ENCODE results near the gene PCID2. TPM values are rescaled to one million over a fixed set of nuclear protein-coding genes. Genes with fewer than 3 reads are reported as not detected.

Gene PCID2
- total RNA-seq, 1 experiment from 2014 or later: 64.6 TPM

- no peak for DNase-seq
- Histone ChIP-seq H3K27me3 (peaks cover 6% of the 10 kb centered on the region), H3K4me1 (peaks cover 8% of the 10 kb centered on the region; the same call in 1 of the 2 replicates), H3K36me3 (no peaks in the 10 kb centered on the region), H3K9me3 (replicated peaks) (no peaks in the 10 kb centered on the region), H3K27ac (no peak overlapping the region), H3K4me3 (no peak overlapping the region)
Measured at GRCh38 chr13:113157206-113157928, 51.1 kb downstream of the PCID2 start.

DNA sequence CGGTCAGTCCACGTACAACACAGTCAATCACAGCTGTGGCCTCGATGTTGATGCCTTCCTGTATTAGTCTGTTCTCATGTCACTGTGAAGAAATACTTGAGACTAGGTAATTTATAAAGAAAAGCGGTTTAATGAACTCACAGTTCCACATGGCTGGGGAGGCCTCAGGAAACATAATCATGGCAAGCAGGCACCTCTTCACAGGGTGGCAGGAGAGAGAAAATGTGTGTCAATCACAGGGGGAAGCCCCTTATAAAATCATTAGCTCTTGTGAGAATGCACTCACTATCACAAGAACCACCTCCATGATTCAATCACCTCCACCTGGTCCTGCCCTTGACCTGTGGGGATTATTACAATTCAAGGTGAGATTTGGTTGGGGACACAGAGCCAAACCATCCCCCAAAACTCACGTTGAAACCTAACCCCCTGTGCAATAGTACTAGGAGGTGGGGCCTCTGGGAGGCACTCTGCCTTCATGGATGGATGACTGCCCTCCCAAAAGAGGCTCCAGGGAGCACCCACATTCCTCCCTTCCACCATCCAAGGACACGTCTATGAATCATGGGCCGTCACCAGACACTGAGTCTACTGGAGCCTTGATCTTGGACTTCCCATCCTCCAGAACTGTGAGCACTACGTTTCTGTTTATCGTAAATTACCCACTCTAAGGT, 52.4 kb downstream of the PCID2 start:
- H3K27me3 ChIP-seq: peaks cover 6% of the 10 kb centered on the region
- no peak overlapping the region for H3K4me3 ChIP-seq
- H3K4me1 ChIP-seq: peaks cover 8% of the 10 kb centered on the region; the same call in 1 of the 2 replicates
- no peaks in the 10 kb centered on the region for H3K9me3 ChIP-seq (replicated peaks)
- no peak overlapping the region for H3K27ac ChIP-seq
- no peaks in the 10 kb centered on the region for H3K36me3 ChIP-seq
- DNase-seq: no peak

GRCh38 chr13:113155201-113155600, 53.3 kb downstream of the PCID2 start:
- H3K27me3 ChIP-seq: no peaks in the 10 kb centered on the region; the same call in 1 of the 2 replicates
- no peak overlapping the region for H3K4me3 ChIP-seq
- H3K4me1 ChIP-seq: peaks cover 8% of the 10 kb centered on the region; the same call in 1 of the 2 replicates
- no peak for DNase-seq
- no peaks in the 10 kb centered on the region for H3K36me3 ChIP-seq
- no peak overlapping the region for H3K27ac ChIP-seq
- no peaks in the 10 kb centered on the region for H3K9me3 ChIP-seq (replicated peaks)

DNA sequence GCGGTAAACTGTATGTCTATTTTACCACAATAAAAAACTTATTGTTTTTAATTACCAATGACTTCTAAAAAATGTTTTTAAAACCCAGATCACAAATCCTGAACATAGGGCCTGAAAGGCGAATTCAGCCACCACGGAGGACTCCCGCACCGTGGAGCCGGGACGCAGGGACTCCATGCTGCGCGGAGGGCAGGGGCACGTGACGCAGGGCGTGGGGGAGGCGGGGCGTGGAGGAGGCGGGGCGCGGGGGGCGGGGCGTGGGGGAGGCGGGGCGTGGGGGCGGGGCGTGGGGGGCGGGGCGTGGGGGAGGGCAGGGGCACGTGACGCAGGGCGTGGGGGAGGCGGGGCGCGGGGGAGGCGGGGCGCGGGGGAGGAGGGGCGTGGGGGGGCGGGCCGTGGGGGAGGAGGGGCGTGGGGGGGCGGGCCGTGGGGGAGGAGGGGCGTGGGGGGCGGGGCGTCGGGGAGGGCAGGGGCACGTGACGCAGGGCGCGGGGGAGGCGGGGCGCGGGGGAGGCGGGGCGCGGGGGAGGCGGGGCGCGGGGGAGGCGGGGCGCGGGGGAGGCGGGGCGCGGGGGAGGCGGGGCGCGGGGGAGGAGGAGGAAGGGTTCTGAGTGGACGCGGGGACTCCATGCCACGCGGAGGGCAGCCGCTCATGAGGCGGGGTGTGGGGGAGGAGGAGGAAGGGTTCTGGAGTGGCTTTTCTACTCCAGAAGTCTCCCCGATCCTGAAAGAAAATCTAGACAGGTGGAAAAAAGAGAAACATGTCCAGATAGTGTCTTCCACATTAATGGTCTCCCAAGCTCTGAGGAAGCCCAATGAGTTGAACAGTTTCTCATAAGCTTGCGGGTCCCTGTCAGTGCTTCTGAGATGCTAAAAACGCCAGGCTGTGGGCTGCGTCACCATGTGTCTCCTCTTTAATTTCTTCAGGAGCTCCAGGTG, 54.4 kb downstream of the PCID2 start:
- Histone ChIP-seq H3K36me3 (no peaks in the 10 kb centered on the region), H3K27me3 (no peaks in the 10 kb centered on the region; the same call in 1 of the 2 replicates), H3K9me3 (replicated peaks) (no peaks in the 10 kb centered on the region), H3K27ac (peak overlapping the region; percentile 53), H3K4me3 (peak overlapping the region; percentile 62), H3K4me1 (peaks cover 8% of the 10 kb centered on the region; the same call in 1 of the 2 replicates)
- peak; percentile 73 to 77 for DNase-seq

- Histone ChIP-seq H3K9me3 (replicated peaks) (no peaks in the 10 kb centered on the region), H3K27me3 (no peaks in the 10 kb centered on the region; the same call in 1 of the 2 replicates), H3K4me3 (peak overlapping the region; percentile 62), H3K27ac (peak overlapping the region; percentile 53), H3K36me3 (no peaks in the 10 kb centered on the region), H3K4me1 (peaks cover 8% of the 10 kb centered on the region; the same call in 1 of the 2 replicates)
- DNase-seq: peak; percentile 31 to 43
Measured at GRCh38 chr13:113152984-113153809, 55.3 kb downstream of the PCID2 start.

GRCh38 chr13:113152691-113152983, 55.8 kb downstream of the PCID2 start:
- Histone ChIP-seq H3K27ac (no peak overlapping the region), H3K9me3 (replicated peaks) (no peaks in the 10 kb centered on the region), H3K4me1 (peaks cover 8% of the 10 kb centered on the region; the same call in 1 of the 2 replicates), H3K27me3 (no peaks in the 10 kb centered on the region; the same call in 1 of the 2 replicates), H3K4me3 (peak overlapping the region; percentile 62), H3K36me3 (no peaks in the 10 kb centered on the region)
- no peak for DNase-seq

GRCh38 chr13:113151745-113152690, 56.5 kb downstream of the PCID2 start:
- Histone ChIP-seq H3K27me3 (no peaks in the 10 kb centered on the region; the same call in 1 of the 2 replicates), H3K4me1 (peaks cover 8% of the 10 kb centered on the region; the same call in 1 of the 2 replicates), H3K4me3 (peak overlapping the region; percentile 62; the same call in 1 of the 2 replicates), H3K27ac (no peak overlapping the region), H3K36me3 (no peaks in the 10 kb centered on the region), H3K9me3 (replicated peaks) (no peaks in the 10 kb centered on the region)
- DNase-seq: no peak

GRCh38 chr13:113150550-113151365, 57.7 kb downstream of the PCID2 start:
- peak in 1 of 2 experiments; percentile 17 for DNase-seq
- Histone ChIP-seq H3K27me3 (no peaks in the 10 kb centered on the region; the same call in 1 of the 2 replicates), H3K9me3 (replicated peaks) (no peaks in the 10 kb centered on the region), H3K4me1 (peaks cover 8% of the 10 kb centered on the region; the same call in 1 of the 2 replicates), H3K4me3 (no peak overlapping the region), H3K27ac (no peak overlapping the region), H3K36me3 (no peaks in the 10 kb centered on the region)

DNA sequence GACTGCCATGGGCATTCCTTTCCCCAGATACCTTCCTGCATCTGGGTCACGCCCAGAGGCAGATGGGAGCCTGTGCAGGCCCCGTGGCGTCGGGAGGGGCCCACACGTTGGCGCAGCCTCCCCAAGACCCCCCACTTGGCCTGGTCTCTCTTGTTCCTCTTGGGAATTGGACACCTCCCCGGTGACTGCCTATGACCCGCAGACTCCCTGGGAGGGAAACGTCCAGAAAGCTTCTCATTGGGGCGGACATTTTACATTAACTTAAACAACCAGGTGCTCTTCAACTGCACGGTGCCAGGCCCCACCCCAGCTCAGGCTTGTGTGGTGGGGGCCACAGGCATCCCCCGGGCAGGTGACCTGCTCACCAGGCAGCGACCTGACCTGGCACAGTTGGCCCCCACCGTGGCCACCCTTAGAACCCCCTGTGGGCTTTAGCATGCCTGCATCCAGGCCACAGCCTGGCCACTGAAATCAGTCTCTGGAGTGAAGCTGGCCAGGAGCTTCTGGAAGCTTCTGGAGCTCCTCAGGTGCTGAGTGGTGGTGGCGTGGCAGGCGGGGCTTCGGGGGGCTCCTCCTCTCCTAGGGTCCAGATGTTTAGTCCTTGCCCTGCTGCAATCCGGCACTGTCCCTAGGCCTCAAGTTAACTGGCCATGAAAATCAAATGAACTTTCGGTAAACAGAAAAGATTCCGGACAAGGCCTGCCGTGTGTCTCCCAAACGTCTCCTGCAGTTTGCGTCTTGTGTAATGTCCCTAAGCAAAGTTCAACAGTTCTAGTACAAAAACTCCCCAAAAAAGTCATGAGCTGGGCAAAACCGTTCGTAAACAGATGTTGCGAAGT, 58.5 kb downstream of the PCID2 start:
- DNase-seq: no peak
- Histone ChIP-seq H3K27me3 (no peaks in the 10 kb centered on the region; the same call in 1 of the 2 replicates), H3K9me3 (replicated peaks) (no peaks in the 10 kb centered on the region), H3K4me3 (no peak overlapping the region), H3K4me1 (peaks cover 6% of the 10 kb centered on the region; the same call in 1 of the 2 replicates), H3K27ac (no peak overlapping the region), H3K36me3 (no peaks in the 10 kb centered on the region)

GRCh38 chr13:113148940-113149503, 59.4 kb downstream of the PCID2 start:
- no peaks in the 10 kb centered on the region for H3K27me3 ChIP-seq
- DNase-seq: no peak
- H3K36me3 ChIP-seq: no peaks in the 10 kb centered on the region
- H3K9me3 ChIP-seq (replicated peaks): no peaks in the 10 kb centered on the region
- H3K4me1 ChIP-seq: no peaks in the 10 kb centered on the region
- H3K27ac ChIP-seq: no peak overlapping the region
- no peak overlapping the region for H3K4me3 ChIP-seq

GRCh38 chr13:113148407-113148806, 60.1 kb downstream of the PCID2 start:
- DNase-seq: no peak
- Histone ChIP-seq H3K4me1 (no peaks in the 10 kb centered on the region), H3K36me3 (no peaks in the 10 kb centered on the region), H3K27me3 (no peaks in the 10 kb centered on the region), H3K27ac (no peak overlapping the region), H3K9me3 (replicated peaks) (no peaks in the 10 kb centered on the region), H3K4me3 (no peak overlapping the region)

Data from SJCRH30 (cell line).